H1 (cell line): ENCODE data around the gene ATP4A. TPM values are rescaled to one million over a fixed set of nuclear protein-coding genes. Genes with fewer than 3 reads are reported as not detected.

Experiments used
- BCL11A ChIP-seq, 2 experiments: IDR thresholded peaks; one replicate each; pipeline ENCODE4 v1.6.1; 2011; ENCODE audit warnings: low read depth in 2 of 2, low read length in 2 of 2, mild to moderate bottlenecking in 2 of 2
- CHD7 ChIP-seq: fragments of 300-600 bp; sonication (generic); IDR thresholded peaks from 2 replicates; pipeline ENCODE4 v1.7.1; 2012; ENCODE audit warnings: low read length, moderate library complexity, mild to moderate bottlenecking, inconsistent platforms; ENCODE audit not compliant: insufficient replicate concordance
- EGR1 ChIP-seq: IDR thresholded peaks from 2 replicates; pipeline ENCODE4 v1.6.1; 2011; ENCODE audit warnings: low read depth, low read length, borderline replicate concordance
- JUN ChIP-seq: IDR thresholded peaks from 2 replicates; pipeline ENCODE4 v1.6.1; 2011; ENCODE audit warnings: low read depth, mild to moderate bottlenecking, improper control_type of control experiment, low read length
- JUND ChIP-seq: IDR thresholded peaks from 2 replicates; pipeline ENCODE4 v1.6.1; 2011; ENCODE audit warnings: mild to moderate bottlenecking, improper control_type of control experiment, low read length
- KDM4A ChIP-seq: IDR thresholded peaks from one replicate; pipeline ENCODE4 v1.7.1; 2012; ENCODE audit warnings: low read depth, mild to moderate bottlenecking, moderate library complexity, low read length, inconsistent platforms; ENCODE audit not compliant: severe bottlenecking
- POU5F1 ChIP-seq: IDR thresholded peaks from 2 replicates; pipeline ENCODE4 v1.6.1; 2011; ENCODE audit warnings: low read depth, mild to moderate bottlenecking, low read length, moderate library complexity
- RNF2 ChIP-seq: fragments of 200-900, 300-1000 bp; sonication (generic); IDR thresholded peaks from 2 replicates; pipeline ENCODE4 v1.7.1; 2016; ENCODE audit warnings: borderline replicate concordance, low read depth, mild to moderate bottlenecking, antibody characterized with exemption, low read length; ENCODE audit not compliant: poor library complexity, severe bottlenecking; ENCODE audit errors: missing control alignments
- TAF7 ChIP-seq: optimal IDR thresholded peaks from 2 replicates; pipeline ENCODE3; 2011; ENCODE audit warnings: low read depth, mild to moderate bottlenecking, inconsistent platforms, low read length, moderate library complexity, borderline replicate concordance
- polyA plus RNA-seq, 7 experiments: library from polyadenylated mRNA; depleted of rRNA in 3 of 7; stranded (reverse) in 5 of 7; unstranded in 2 of 7; fragments of >200 nt in 5 of 7; fragments of 200-250 nt in 2 of 7; gene quantifications; 1 replicate in 5 of 7; 2 replicates in 1 of 7; 4 replicates in 1 of 7; pipeline versions ENCODE4 v1.2.1 to v1.2.3, GENCODE V29; 2011 to 2013; ENCODE audit warnings: missing spikeins in 2 of 7, mixed read lengths in 2 of 7
- total RNA-seq: library from RNA; stranded (reverse); fragmentation: NEBNext Ultra II Directional; extraction: Animal tissue kit (Norgen Biotek cat#: 25700); gene quantifications from 2 replicates; pipeline ENCODE4 v1.2.1, GENCODE V29; 2021

ATP4A gene
- total and polyA plus RNA-seq, 2 of the 8 experiments (the other 6 are each of a cell fraction or from before 2014, with no cell fraction given), result 0.50 to 1.2 TPM

GRCh38 chr19:35545001-35545854 lies 18.2 kb downstream of the ATP4A start, which contains the start of gene TMEM147 (continued):
- TF ChIP-seq JUN (no peak), KDM4A (peak; percentile 92), JUND (no peak), CHD7 (no peak), RNF2 (no peak), BCL11A (IDR thresholded peaks at IDR 0.05; ENCODE audit: low read depth in 2 of 2, low read length in 2 of 2) (no peak), EGR1 (no peak), POU5F1 (no peak), TAF7 (peak; percentile 16)
